LNCAP (cell line): ENCODE data around the gene F8.
A peak's percentile ranks its signal among the peaks of the same experiment; 100 is the strongest.

Source experiments
- CTCF ChIP-seq: fragments of 450-650 bp; IDR thresholded peaks from 2 replicates; pipeline ENCODE4 v1.5.1; 2017; ENCODE audit warnings: mild to moderate bottlenecking

F8 gene

GRCh38 chrX:154961947-154962346, 60.6 kb downstream of the F8 start:
- TF ChIP-seq CTCF = no peak

GRCh38 chrX:154918060-154918483, 104.5 kb downstream of the F8 start:
- peak; percentile 58 for TF ChIP-seq CTCF

GRCh38 chrX:154914052-154914451, 108.5 kb downstream of the F8 start:
- no peak for TF ChIP-seq CTCF

- TF ChIP-seq CTCF = no peak
Observed at GRCh38 chrX:154908821-154909220, 113.7 kb downstream of the F8 start.

- no peak for TF ChIP-seq CTCF
Observed at GRCh38 chrX:154902408-154902807, 120.1 kb downstream of the F8 start.

DNA sequence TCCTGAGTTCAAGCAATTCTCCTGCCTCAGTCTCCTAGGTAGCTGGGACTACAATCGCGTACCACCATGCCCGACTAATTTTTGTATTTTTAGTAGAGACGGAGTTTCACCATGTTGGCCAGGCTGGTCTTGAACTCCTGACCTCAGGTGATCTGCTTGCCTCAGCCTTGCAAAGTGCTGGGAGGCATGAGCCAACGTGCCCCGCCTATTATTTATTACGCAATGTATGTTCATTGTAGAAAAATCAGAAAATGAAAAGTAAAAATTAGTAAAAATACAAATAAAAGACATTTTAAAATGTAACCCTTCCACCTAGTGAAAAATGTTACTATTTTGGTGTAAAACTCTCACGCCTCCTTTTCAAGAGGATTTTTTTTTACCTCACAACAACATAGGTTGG, 122.2 kb downstream of the F8 start:
- no peak for TF ChIP-seq CTCF

DNA sequence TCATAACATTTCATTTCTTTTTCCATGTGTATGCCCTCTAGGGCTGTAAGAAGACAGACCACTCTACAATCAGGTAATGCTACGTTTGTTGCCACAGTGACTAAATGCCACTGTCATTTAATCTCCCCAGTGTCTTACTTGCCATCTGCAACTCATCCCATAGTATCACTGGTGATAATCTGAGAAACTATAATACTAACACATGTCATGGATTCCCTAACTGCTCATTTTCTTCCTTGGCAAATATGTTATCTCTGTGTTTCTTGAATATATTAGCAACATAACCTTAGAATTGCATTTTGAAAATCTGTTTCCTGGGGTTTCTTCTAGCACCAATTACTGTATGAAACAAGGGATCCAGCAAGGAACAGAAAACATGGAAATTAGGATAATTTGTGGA, 130.2 kb downstream of the F8 start:
- no peak for TF ChIP-seq CTCF

DNA sequence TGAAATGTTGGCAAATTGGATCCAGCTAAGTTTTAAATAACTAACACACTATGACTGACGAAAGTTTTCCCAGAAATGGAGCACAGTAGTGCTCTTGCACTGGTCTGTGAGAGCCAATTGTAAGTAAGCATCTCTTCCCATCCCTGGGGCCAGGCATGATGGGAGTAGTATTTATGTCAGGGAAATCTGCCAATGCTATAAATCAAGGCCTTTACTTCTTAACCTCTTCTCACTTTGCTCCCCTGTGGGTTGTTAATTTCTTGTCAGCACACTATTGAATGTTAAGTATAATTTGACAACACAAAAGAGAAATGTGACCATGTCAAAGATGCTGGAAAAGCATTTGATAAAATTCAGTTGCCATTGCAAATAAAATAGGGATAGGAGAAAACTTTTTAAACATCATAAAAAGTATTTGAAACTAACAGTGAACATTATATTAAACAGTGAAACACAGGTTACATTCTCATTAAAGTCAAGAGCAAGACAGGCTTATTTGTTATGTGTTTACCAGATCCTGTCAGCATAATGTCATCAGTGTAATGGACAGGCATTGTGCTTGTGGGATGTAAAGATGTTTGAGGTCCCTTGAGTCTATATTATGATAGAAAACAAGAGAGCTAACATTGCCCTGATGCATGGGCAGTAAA, 131.4 kb downstream of the F8 start:
- TF ChIP-seq CTCF = no peak
